MG63 (cell line): ENCODE results near the gene ITGB5. TPM values are rescaled to one million over a fixed set of nuclear protein-coding genes. Genes with fewer than 3 reads are reported as not detected.

ENCODE experiments used
- DNase-seq: peaks from one replicate; pipeline ENCODE4 v3.0.0-alpha.2; 2020
- H3K27me3 ChIP-seq: fragments of 250-450 bp; sonication (Bioruptor Pico); 2 replicates; pipeline ENCODE4 v1.5.1; 2020; ENCODE audit warnings: mild to moderate bottlenecking, moderate library complexity
- H3K36me3 ChIP-seq: fragments of 250-450 bp; sonication (Bioruptor Pico); 2 replicates; pipeline ENCODE4 v1.5.1; 2020; ENCODE audit warnings: mild to moderate bottlenecking, moderate library complexity
- H3K4me3 ChIP-seq: fragments of 250-450 bp; sonication (Bioruptor Pico); 2 replicates; pipeline ENCODE4 v1.5.1; 2020; ENCODE audit warnings: mild to moderate bottlenecking, moderate library complexity
- H3K9me3 ChIP-seq: fragments of 250-450 bp; sonication (Bioruptor Pico); 2 replicates; pipeline ENCODE4 v1.5.1; 2020; ENCODE audit warnings: mild to moderate bottlenecking, moderate library complexity
- total RNA-seq: library from RNA; depleted of rRNA; stranded (reverse); fragments of >200 nt; shearing (Covaris generic); gene quantifications from 2 replicates; pipeline ENCODE4 v1.2.3, GENCODE V29; 2014; ENCODE audit warnings: low replicate concordance

The ITGB5 gene
- total RNA-seq, 1 experiment from 2014 or later: 121 TPM

DNA sequence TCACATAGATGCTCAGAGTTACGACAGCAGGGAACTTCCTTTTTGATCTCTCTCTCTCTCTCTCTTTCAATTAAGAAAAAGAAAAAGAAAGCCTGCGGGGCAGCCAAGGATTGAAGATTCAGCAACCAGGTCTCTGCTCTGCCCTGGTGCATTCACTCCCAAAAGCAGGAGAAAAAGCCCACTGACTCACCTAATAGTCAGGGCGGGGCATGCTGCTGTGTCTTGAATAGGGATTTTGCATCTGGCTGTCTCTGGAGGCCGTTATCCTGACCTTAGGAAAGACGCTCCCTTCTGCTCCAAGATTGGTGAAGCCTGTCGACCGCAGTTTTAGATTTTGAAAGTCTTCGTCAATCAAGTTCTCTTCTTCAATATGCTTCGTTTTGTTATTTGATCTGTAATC lies 20.8 kb upstream of the ITGB5 start:
- H3K9me3 ChIP-seq: no peaks in the 10 kb centered on the region
- H3K4me3 ChIP-seq: no peak overlapping the region
- no peaks in the 10 kb centered on the region for H3K36me3 ChIP-seq
- H3K27me3 ChIP-seq: peaks cover 3% of the 10 kb centered on the region; the same call in 1 of the 2 replicates
- DNase-seq: no peak

DNA sequence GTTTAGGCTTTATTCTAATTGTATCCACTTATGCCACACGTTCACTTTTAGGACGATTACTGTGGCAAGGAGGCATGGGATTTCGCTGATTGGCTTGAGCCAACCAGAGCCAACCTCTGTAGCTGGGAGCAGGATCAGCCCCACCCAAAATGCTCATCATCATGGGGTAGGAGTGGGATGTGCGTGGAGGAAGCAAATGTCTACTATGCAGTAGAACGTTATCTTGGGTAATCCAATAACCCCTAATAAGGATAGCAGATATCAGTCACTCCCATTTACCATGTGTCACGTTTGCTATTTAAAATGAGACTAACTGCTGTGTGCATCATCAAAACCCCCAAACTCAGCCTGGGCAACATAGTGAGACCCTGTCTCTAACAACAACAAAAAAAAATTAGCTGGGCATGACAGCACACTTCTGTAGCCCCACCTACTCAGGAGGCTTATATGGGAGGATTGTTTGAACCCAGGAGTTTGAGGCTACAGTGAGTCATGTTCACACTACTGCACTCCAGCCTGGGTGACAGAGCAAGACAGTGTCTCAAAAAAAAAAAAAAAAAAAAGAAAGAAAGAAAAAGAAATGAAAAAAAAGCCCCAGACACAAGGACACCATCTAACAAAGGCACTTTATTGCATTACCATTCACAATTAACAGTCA lies 17.8 kb upstream of the ITGB5 start:
- Histone ChIP-seq H3K27me3 (peaks cover 3% of the 10 kb centered on the region; the same call in 1 of the 2 replicates), H3K4me3 (no peak overlapping the region), H3K9me3 (no peaks in the 10 kb centered on the region), H3K36me3 (no peaks in the 10 kb centered on the region)
- DNase-seq: no peak

DNA sequence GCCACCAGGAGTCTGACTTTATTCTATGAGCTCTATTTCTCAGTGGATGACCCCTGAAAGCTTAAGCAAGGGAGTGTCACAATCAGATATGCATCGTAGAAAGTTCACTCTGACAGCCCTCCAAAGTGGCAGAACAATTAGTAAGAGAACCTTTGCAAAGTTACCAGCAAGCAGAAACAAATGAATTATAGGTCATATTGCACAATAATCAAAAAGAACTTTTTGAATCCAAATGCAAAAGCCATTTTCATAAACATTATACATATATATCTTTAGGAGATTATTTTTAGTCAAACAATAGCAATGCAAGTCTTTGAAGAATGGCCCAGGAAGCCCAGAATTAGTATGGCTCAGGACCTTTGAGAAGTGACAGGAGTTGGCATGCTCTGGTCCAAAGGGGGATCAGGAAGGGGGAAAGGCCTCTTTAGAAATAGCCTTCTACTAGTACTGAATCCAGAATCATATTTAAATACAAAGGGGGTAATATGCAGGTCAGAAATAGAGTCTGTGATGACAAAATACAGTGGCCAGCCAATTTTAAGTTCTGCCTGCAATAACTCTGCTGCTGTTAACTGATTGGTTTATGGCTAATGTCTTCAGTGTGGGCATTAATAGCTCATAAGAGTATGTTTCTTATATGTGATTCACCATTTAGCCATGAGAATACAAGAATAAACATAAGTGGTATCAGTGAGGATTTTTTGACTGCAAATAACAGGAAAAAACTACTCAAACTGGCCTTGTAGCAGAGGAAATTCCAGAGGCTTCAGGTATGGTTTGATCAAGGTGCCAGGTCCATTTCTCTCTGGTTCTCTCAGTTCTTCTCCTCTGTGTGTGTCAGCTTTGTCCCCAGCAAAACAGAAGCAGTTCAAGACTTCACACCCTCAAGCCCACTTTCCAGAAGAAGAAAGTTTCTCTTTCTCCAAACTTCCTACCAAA lies 17.0 kb upstream of the ITGB5 start:
- no peak overlapping the region for H3K4me3 ChIP-seq
- no peak for DNase-seq
- no peaks in the 10 kb centered on the region for H3K36me3 ChIP-seq
- no peaks in the 10 kb centered on the region for H3K9me3 ChIP-seq
- peaks cover 3% of the 10 kb centered on the region; the same call in 1 of the 2 replicates for H3K27me3 ChIP-seq

DNA sequence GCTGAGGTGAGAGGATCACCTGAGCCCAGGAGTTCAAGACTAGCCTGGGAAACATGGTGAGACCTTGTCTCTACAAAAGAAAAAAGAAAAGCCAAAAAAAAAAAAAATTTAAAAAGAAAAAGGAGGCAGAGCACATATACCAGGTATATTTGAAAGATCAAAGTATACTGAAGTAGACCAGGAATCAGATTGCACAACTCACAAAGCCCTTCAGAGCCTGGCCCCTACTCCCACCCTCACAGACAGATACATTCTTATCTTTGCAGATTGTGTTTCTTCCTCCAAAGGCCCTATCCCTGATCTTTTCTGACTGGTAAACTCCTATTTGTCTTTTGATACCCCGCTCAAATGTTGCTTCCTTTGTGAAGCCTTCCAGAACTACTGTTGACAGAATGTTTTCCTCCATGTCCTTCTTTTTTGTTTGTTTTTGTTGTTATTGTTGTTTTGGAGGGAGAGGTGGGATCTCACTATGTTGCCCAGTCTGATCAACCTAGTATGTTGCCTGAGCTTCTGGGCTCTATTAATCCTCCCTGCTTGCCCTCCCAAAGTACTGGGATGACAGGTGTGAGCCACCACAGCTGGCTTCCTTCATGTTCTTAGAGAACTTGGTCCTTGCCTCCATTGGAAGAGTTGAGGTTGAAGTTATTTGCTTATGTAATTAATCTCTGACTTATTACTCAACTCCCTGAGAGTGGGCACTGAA lies 9.8 kb upstream of the ITGB5 start:
- DNase-seq: no peak
- Histone ChIP-seq H3K27me3 (no peaks in the 10 kb centered on the region), H3K4me3 (no peak overlapping the region), H3K9me3 (no peaks in the 10 kb centered on the region), H3K36me3 (no peaks in the 10 kb centered on the region)

- no peak for DNase-seq
- Histone ChIP-seq H3K9me3 (no peaks in the 10 kb centered on the region), H3K4me3 (no peak overlapping the region), H3K36me3 (no peaks in the 10 kb centered on the region), H3K27me3 (no peaks in the 10 kb centered on the region)
These were observed 8.6 kb upstream of the ITGB5 start for GRCh38 chr3:124895756-124896155.

- H3K4me3 ChIP-seq: no peak overlapping the region
- H3K9me3 ChIP-seq: no peaks in the 10 kb centered on the region
- H3K36me3 ChIP-seq: no peaks in the 10 kb centered on the region
- no peaks in the 10 kb centered on the region for H3K27me3 ChIP-seq
- no peak for DNase-seq
These were observed 6.4 kb upstream of the ITGB5 start for GRCh38 chr3:124893526-124893925.

DNA sequence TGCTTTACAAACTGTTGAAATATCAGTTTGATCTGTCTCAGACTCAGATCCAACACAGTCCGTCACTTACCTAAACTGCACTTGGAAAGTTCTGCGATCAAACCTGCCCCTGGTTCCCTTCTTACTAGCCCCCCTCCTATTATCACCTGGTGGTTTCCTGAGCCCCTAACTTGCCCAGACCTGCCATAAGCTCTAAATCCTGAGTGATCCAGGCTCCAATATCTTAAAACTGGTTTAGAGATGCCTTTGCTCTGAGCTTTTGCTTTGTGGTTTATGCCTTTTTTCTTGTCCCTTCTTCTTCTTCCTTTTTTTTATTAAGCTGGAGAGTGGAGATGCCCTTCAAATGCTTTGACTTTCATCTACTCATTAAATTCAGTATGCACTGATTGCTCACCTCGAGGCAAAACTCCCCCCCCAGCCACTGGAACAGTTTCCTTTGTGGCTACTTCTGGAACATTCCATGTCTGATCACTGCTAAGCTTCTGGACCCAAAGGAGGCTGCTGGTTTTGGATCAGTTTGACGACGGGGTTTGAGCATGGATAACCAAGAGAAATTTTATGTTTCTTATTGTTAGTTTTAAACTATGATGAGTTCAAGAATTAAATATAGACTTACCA lies 3.5 kb upstream of the ITGB5 start:
- no peak for DNase-seq
- H3K4me3 ChIP-seq: no peak overlapping the region
- no peaks in the 10 kb centered on the region for H3K27me3 ChIP-seq
- H3K36me3 ChIP-seq: no peaks in the 10 kb centered on the region
- no peaks in the 10 kb centered on the region for H3K9me3 ChIP-seq

DNA sequence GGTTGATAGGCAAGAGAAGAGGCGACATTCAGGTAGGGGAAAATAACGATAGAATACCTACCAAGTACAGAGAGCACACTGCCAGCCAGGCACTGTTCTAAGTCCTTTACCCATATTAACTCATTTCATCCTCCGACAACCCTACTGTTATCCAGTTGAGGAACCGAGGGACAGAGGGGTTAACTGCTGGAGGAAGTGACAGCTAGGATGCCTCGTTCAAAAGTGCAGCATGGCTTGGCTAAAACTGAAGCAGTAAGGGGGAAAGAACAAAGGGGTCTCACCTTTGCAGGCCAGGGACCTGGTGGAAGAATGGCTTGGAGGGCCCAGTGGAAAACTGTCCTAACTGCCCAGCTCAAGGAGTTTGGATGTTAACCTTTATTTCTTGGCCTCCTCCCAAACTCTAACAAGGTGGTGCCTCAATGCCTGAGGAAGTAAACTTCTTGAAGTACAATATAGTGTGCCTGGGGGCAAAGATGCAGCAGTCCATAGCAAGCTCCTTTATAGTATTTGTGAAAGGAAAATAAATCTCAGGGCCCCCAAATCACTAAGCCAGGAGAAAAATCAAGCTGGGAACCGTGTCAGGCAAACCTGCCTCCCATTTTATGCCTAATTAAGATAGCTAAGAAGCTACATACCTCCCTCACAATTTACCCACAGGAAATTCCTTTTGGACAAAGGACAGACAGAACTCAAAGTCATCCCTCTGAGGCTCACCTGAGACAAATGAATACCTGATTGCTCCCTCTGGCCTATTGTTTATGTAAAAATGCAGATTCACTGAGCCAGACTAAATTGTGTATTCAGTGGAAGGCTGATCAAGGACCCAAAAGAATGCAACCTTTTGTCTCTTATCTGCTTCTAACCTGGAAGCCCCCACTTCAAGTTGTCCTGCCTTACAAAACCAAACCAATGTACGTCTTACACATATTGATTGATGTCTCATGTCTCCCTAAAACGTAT lies 1.6 kb upstream of the ITGB5 start:
- no peaks in the 10 kb centered on the region for H3K27me3 ChIP-seq
- no peaks in the 10 kb centered on the region for H3K9me3 ChIP-seq
- no peak overlapping the region for H3K4me3 ChIP-seq
- DNase-seq: no peak
- no peaks in the 10 kb centered on the region for H3K36me3 ChIP-seq

DNA sequence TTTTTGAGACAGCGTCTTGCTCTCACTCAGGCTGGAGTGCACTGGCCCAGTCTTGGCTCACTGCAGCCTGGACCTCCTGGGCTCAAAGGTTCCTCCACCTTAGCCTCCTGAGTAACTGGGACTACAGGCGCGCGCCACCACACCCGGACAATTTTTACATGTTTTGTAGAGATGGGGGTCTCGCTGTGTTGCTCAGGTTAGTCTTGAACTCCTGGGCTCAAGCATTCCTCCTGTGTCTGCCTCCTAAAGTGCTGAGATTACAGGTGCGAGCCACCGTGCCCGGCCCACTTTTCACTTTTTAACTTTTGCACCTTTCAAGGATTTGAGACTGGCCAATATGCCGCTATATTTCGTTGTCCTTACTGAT lies 750 bp upstream of the ITGB5 start:
- Histone ChIP-seq H3K4me3 (peak overlapping the region; percentile 62; the same call in 1 of the 2 replicates), H3K27me3 (no peaks in the 10 kb centered on the region), H3K36me3 (no peaks in the 10 kb centered on the region), H3K9me3 (no peaks in the 10 kb centered on the region)
- no peak for DNase-seq

DNA sequence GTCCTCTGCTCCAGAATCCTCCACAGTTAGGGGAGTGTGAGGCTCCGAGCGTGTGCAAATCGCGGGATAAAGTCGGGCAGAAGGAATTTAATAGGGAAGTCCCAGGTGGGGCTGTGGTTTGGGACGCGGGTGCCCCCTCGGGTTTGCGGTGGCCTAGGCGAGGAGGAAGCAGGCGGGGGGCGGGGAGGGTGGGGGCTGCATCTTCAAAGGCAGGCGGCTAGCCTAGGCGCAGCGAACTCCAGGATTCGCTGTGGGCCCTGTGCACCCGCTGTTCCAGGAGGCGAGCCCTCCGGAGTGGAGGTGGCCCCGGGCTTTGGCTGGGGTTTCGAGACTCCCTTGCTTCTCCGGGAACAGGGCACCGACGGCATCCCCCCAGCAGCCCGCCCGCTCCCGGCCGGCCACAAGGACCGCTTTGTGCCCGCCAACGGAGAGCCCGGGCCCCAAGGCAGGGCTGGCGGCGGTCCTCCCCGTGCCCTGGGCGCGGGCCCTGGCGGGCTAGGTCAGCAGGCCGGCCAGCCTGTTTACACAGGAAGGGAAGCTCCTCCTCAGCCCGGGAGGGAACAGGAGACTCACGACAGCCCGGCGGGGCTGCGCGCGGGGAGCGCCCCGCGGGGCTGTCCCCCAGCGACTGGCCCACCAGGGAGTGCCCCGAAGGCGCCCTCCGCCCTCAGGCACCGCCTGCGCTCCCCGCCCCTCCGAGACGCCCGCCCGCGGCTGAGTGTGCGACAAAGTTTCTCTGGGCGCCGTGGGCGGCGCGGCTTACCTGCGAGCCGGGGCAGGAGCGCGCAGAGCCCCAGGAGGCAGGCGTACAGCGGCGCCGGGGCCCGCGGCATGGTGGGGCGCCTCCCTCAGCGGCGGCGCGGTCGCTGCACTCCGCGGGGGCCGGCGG lies 753 bp downstream of the ITGB5 start:
- Histone ChIP-seq H3K27me3 (no peaks in the 10 kb centered on the region), H3K4me3 (peak overlapping the region; percentile 62), H3K9me3 (no peaks in the 10 kb centered on the region), H3K36me3 (no peaks in the 10 kb centered on the region)
- peak; percentile 58 for DNase-seq

DNA sequence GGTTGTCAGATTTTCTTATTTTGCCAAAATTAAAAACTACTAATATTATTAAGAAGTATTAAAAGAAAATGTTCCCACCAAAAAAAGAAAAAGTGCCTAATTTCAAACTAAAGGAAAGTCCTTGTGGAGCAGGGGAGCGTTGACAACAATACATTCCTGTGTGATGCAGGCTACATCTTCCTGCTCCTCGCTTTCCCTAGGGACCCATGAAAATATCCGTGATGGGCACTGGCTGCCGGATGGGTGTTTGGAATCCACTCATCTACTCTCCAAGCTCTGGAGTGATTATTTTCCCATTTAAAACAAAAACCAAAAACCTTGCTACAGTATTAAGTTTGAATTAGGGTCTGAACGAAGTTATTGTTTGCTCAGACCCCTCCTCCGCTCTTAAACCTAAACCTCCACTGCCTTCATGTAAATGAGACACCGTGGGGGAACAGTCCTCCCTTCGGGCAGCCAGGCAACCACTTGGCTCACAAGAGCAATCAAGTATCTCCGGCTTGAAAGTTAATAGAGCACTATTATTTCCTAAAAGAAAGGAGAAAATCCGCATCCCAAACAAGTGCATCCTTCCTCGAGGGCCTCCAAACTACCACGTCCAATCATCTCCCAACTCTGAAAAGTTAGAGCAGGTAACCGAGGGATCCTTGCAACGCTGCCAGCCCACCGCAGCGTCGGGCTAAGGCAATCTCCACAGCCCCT lies 1.5 kb downstream of the ITGB5 start:
- DNase-seq: no peak
- no peaks in the 10 kb centered on the region for H3K27me3 ChIP-seq
- no peaks in the 10 kb centered on the region for H3K9me3 ChIP-seq

GRCh38 chr3:124884474-124885101 lies 2.6 kb downstream of the ITGB5 start:
- H3K9me3 ChIP-seq: no peaks in the 10 kb centered on the region
- H3K4me3 ChIP-seq: no peak overlapping the region
- DNase-seq: no peak
- no peaks in the 10 kb centered on the region for H3K27me3 ChIP-seq
- H3K36me3 ChIP-seq: no peaks in the 10 kb centered on the region

More for the DNA sequence above, 1.5 kb downstream of the ITGB5 start:
- no peaks in the 10 kb centered on the region for H3K36me3 ChIP-seq
- peak overlapping the region; percentile 62 for H3K4me3 ChIP-seq

DNA sequence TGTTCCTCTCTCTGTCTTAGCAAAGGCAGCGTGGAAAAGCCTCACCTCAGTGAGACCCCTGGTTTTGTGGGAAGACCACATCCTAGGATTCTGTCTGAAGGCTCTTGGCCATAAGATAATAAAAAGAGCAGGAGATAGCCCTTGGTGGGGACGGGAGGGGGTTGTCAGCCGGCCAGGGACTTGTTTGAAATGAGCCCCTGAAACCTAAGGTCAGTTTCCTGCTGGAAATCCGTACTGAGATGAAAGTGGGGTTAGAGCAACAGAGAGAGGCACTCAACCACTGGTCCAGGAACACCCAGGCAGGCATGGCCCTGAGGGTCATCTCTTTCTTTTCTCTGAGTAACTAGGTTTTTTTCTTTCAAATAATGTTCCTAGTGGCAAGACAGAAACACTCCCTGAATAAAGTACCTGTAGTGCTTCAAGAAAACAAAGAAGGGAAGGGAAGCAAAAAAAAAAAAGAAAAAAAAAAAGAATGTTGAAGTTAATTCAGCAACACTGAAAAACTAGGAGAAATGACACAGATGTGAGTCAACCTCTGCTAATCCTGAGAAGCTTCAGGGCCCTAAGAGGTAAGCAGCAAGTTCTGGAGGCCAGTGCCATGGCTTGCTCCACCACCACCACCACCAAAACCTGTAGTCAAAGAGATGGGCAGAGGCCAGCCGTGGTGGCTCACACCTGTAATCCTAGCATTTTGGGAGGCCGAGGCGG lies 3.2 kb downstream of the ITGB5 start:
- no peaks in the 10 kb centered on the region for H3K9me3 ChIP-seq
- no peak overlapping the region for H3K4me3 ChIP-seq
- H3K36me3 ChIP-seq: no peaks in the 10 kb centered on the region
- DNase-seq: peak; percentile 55
- H3K27me3 ChIP-seq: no peaks in the 10 kb centered on the region
